Measurements from ENCODE around the gene TMPRSS5. TPM values are rescaled to one million over a fixed set of nuclear protein-coding genes. Genes with fewer than 3 reads are reported as not detected.
A peak's percentile ranks its signal among the peaks of the same experiment; 100 is the strongest.
"Not testable (repeated sequence)": the region's sequence is repeated elsewhere in the genome, so short reads cannot be mapped to it uniquely, and the experiment has no call there.

The TMPRSS5 gene
- polyA plus RNA-seq (ENCODE audit: insufficient read length in 4 of 4), result 1 to 10 TPM in 3 of 4 donors, under 1 TPM in 1; 0.60 to 1.8 (median 1.2) TPM

GRCh38 chr11:113705871-113706655 is at the start of gene TMPRSS5:
TMPRSS5 (minus strand) TSS chr11:113706308; CDS start chr11:113706224, 84 bp downstream.
- no peak for DNase-seq (ENCODE audit: low read depth in 4 of 4, low spot score in 3 of 4)

DNA sequence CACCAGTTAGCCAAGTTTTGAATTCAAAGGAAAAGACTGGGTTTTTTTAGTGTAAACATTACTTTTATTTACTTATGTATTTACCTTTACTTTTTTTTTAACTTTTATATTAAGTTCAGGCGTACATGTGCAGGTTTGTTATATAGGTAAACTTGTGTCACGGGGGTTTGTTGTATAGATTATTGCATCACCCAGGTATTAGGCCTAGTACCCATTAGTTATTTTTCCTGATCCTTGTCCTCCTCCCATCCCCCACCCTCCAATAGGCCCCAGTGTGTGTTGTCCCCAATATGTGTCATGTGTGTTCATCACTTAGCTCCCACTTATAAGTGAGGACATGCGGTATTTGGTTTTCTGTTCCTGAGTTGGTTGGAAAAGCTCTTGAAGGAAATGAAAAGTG is 46.8 kb upstream of the TMPRSS5 start:
- DNase-seq (ENCODE audit: low read depth in 4 of 4, low spot score in 3 of 4), result no peak

GRCh38 chr11:113736323-113736722 is 30.2 kb upstream of the TMPRSS5 start:
- no peak for DNase-seq (ENCODE audit: low read depth in 4 of 4, low spot score in 3 of 4)

GRCh38 chr11:113732092-113732491 is 26.0 kb upstream of the TMPRSS5 start:
- DNase-seq (ENCODE audit: low read depth in 4 of 4, low spot score in 3 of 4), result no peak

DNA sequence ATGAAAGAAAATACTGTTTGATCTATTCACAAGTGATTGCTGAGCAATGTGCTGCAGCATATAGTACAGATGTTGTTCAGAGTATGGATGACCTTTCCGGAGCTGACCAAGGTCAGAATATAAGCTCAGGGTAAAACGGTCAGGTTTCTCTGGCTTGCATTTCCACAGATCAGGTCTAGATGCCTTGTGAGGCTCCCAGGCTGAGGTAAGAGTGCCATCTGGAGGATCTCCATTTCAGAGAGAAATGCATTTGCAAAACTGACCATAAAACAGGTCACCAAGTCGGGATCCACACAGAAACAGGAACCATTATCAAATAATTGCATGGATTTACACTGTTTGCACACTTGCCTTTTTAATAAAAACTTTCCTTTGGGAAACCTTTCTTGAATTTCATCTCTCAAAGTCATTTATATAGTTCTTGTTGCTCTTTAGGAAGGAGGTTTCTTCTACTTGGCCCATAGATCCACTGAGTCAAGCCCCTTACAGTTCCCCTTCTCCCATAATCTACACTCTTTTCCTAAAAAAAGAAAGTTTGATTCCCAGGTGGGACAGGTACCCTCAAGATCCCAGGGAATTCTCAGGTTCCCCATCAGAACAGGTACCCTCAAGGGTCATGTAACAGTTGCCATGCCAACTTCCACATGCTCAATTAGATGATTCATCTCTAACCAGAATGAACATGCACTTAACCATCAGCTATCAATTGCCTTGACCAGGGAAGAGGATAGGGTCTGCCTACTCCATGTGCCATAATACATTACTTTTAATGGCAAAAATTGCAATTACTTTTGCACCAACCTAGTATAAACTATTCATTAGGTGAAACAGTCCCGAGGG is 25.0 kb upstream of the TMPRSS5 start:
- peak; percentile 28 to 54 (median 36) for DNase-seq (ENCODE audit: low read depth in 4 of 4, low spot score in 3 of 4)

- DNase-seq (ENCODE audit: low read depth in 4 of 4, low spot score in 3 of 4), result no peak
Measured at GRCh38 chr11:113729456-113729855, 23.3 kb upstream of the TMPRSS5 start.

GRCh38 chr11:113728814-113729213 is 22.7 kb upstream of the TMPRSS5 start:
- DNase-seq (ENCODE audit: low read depth in 4 of 4, low spot score in 3 of 4), result no peak

GRCh38 chr11:113725913-113726312 is 19.8 kb upstream of the TMPRSS5 start:
- no peak for DNase-seq (ENCODE audit: low read depth in 4 of 4, low spot score in 3 of 4)

DNA sequence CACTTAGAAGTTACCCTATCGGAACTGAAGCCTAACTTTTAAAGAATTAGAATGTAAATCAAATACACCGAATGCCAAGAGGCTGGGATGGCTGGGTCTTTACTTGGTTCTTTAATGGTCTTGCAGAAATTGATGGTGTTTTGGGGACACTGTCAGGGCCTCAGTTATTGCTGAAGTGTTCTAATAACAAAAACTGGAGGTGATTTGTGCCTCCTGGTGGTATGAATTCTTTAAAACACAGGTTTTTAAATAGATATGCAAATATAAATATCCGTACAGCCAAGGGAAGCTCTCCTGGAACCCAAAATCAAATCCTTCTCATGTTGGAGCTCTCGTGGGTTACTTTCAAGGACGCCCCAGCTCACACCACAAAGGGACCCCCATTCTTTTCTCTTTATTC is 19.3 kb upstream of the TMPRSS5 start:
- DNase-seq (ENCODE audit: low read depth in 4 of 4, low spot score in 3 of 4), result no peak

DNA sequence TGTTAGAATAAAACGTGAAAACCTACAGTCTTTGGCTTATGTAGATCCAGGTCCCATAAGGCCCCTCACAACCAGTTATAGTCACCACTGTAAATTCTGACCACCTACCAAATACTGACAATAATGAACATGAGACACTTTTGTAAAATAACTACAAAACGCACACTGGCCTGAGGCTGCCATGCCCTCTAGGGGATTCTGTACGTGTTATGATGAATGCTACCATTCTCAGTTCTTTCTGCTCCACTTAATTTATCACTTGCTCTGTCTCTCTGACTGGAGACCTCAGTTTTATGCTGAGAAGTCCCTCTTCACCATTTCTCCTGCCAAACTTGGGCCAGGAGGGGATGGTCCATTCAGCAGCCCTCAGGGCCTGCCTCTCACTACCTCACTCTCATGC is 18.7 kb upstream of the TMPRSS5 start:
- DNase-seq (ENCODE audit: low read depth in 4 of 4, low spot score in 3 of 4), result no peak

GRCh38 chr11:113723787-113724186 is 17.7 kb upstream of the TMPRSS5 start:
- DNase-seq (ENCODE audit: low read depth in 4 of 4, low spot score in 3 of 4), result no peak

GRCh38 chr11:113722934-113723333 is 16.8 kb upstream of the TMPRSS5 start:
- DNase-seq (ENCODE audit: low read depth in 4 of 4, low spot score in 3 of 4), result no peak

- DNase-seq (ENCODE audit: low read depth in 4 of 4, low spot score in 3 of 4), result no peak
Measured at GRCh38 chr11:113722221-113722620, 16.1 kb upstream of the TMPRSS5 start.

GRCh38 chr11:113721462-113722066 is 15.5 kb upstream of the TMPRSS5 start:
- no peak for DNase-seq (ENCODE audit: low read depth in 4 of 4, low spot score in 3 of 4)

GRCh38 chr11:113720478-113720877 is 14.4 kb upstream of the TMPRSS5 start:
- DNase-seq (ENCODE audit: low read depth in 4 of 4, low spot score in 3 of 4), result not testable (repeated sequence)

- no peak for DNase-seq (ENCODE audit: low read depth in 4 of 4, low spot score in 3 of 4)
Measured at GRCh38 chr11:113715882-113716625, 9.9 kb upstream of the TMPRSS5 start.

- no peak for DNase-seq (ENCODE audit: low read depth in 4 of 4, low spot score in 3 of 4)
Measured at GRCh38 chr11:113715273-113715672, 9.2 kb upstream of the TMPRSS5 start.

DNA sequence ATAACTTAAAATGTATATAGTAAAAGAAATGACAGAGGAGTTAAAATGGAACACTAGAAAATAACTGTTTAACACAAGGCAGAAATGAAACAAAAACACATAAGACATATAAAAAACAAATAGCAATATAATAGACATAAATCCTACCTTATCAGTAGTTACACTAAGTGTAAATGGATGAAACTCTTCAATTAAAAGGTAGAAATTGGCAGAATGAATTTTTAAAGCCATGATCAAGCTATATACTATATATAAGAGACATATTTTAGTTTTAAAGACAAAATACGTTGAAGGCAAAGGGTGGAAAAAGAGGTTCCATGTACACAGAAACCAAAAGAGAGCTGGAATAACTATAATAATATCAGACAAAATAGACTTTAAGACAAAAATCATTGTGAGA is 4.9 kb upstream of the TMPRSS5 start:
- DNase-seq (ENCODE audit: low read depth in 4 of 4, low spot score in 3 of 4), result no peak

- not testable (repeated sequence) for DNase-seq (ENCODE audit: low read depth in 4 of 4, low spot score in 3 of 4)
Measured at GRCh38 chr11:113703551-113703950, 2.6 kb downstream of the TMPRSS5 start.

GRCh38 chr11:113701491-113701890 is 4.6 kb downstream of the TMPRSS5 start:
- no peak for DNase-seq (ENCODE audit: low read depth in 4 of 4, low spot score in 3 of 4)

DNA sequence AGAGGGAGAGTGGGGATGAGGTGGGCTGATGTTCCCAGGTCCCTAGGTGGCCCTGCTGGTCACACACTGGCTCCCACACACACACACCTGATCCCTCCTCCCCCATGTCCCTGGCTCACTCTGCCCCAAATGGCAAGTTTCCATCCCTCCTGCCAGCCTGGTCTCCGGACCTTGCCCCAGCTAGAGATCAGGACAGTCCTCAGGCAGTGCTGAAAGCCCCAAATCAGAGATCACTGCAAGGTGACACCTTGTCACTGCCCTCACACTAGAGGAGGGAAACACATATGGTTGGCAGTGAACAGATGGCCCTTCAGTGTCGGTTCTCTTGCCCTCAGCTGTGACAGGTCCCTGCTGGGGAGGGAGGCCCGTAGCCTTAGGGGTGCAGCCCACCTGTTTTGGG is 7.6 kb downstream of the TMPRSS5 start:
- no peak for DNase-seq (ENCODE audit: low read depth in 4 of 4, low spot score in 3 of 4)
